Fibroblast of pulmonary artery (primary cell): Measurements from ENCODE around the gene GPC5.
"Not testable (repeated sequence)": the region's sequence is repeated elsewhere in the genome, so short reads cannot be mapped to it uniquely, and the experiment has no call there.

Experiments used
- DNase-seq: peaks from one replicate; pipeline ENCODE4 v3.0.0-alpha.2; 2010; ENCODE audit warnings: low read depth
- H3K4me3 ChIP-seq: replicated peaks from 2 replicates; pipeline ENCODE4 v1.5.1; 2011; ENCODE audit warnings: low read depth, mild to moderate bottlenecking, control low read depth, low read length, moderate library complexity
- TF ChIP-seq, protein P1 (sequence below): IDR thresholded peaks from 2 replicates; pipeline ENCODE4 v1.5.1; 2011; ENCODE audit warnings: mild to moderate bottlenecking, control low read depth, low read length, inconsistent platforms; ENCODE audit errors: missing control alignments

The GPC5 gene

GRCh38 chr13:91767651-91768050 is 369.2 kb downstream of the GPC5 start:
- TF ChIP-seq, protein P1, sequence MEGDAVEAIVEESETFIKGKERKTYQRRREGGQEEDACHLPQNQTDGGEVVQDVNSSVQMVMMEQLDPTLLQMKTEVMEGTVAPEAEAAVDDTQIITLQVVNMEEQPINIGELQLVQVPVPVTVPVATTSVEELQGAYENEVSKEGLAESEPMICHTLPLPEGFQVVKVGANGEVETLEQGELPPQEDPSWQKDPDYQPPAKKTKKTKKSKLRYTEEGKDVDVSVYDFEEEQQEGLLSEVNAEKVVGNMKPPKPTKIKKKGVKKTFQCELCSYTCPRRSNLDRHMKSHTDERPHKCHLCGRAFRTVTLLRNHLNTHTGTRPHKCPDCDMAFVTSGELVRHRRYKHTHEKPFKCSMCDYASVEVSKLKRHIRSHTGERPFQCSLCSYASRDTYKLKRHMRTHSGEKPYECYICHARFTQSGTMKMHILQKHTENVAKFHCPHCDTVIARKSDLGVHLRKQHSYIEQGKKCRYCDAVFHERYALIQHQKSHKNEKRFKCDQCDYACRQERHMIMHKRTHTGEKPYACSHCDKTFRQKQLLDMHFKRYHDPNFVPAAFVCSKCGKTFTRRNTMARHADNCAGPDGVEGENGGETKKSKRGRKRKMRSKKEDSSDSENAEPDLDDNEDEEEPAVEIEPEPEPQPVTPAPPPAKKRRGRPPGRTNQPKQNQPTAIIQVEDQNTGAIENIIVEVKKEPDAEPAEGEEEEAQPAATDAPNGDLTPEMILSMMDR, result no peak
- H3K4me3 ChIP-seq, result no peak overlapping the region
- no peak for DNase-seq

- DNase-seq, result no peak
- TF ChIP-seq, protein P1, result no peak
- no peak overlapping the region for H3K4me3 ChIP-seq
Measured at GRCh38 chr13:91768746-91769145, 370.3 kb downstream of the GPC5 start.

DNA sequence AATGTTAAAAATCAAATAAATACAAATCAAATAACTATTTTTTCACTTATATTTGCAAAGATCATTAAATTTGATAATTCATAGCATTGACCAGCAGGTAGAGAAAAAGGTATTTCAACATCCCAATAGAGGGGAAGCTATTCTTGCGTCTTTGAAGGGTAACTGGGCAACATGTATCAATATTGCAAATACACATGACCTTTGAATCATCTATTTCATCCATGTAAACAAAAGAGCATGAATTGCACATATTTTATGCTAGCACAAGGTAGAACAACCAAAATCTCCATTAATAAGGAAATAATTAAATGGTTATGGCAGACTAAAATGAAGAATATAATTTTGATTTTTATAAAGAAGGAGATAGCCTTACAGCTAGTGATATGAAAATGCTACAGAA is 372.8 kb downstream of the GPC5 start:
- DNase-seq, result no peak
- TF ChIP-seq, protein P1, result no peak
- H3K4me3 ChIP-seq, result no peak overlapping the region

DNA sequence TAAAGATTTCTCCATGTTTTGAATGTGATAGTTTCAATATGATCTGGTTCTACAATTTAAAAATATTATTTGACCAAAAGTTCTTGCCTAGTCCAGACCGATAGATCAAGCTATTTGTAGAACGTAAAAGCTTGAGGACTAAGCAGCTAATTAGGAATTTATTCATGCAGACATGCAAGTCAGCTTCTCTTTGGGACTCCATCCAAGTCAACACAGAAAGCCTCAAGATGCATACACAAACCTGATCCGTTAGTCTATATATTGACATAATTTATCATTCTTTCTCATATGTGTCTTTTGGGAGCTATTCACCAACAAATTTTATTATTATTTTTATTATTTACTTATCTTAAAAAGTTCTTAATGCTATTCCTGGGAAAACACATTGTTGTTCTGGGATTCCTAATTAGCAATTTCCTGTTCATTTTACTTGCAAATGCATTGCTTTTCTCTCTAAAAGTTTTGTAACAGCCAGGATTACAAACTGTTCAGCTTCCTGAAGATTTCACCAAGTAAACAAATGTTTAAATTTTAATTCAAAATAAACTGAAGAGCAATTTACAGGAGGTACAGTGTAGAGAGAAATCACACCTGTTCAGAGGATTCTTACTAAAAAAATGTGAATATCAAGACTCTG is 375.3 kb downstream of the GPC5 start:
- TF ChIP-seq, protein P1, result no peak
- no peak overlapping the region for H3K4me3 ChIP-seq
- DNase-seq, result no peak

GRCh38 chr13:91774397-91774796 is 376.0 kb downstream of the GPC5 start:
- DNase-seq, result no peak
- TF ChIP-seq, protein P1, result no peak
- H3K4me3 ChIP-seq, result no peak overlapping the region

DNA sequence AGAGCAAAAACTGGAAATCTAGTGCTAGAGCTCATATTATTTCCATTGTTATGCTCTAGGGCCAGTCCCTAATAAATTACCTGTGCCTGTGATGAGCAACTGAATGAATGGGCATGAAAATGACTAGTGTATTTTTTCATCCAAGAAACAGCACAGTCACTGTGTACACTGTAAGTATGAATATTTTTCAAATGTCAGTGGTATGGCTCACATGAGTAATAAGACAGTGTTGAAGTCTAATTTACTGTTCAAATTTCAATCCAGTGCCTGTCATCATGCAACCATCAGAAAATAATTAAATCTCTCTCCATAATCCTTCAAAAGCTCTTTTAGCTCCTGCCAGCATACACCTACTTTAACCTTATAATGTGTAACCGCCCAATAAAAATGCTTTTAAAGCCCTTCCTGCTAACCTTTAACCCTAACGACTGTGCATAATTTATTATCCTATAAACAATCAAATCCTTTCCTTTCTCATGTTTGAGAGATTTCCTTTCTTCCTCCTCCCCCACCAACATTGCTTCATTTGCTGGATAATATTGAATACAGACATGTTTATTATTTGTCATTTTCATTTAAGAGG is 378.3 kb downstream of the GPC5 start:
- H3K4me3 ChIP-seq, result no peak overlapping the region
- TF ChIP-seq, protein P1, result no peak
- DNase-seq, result no peak

- TF ChIP-seq, protein P1, result no peak
- DNase-seq, result no peak
- no peak overlapping the region for H3K4me3 ChIP-seq
Measured at GRCh38 chr13:91778123-91778522, 379.7 kb downstream of the GPC5 start.

- not testable (repeated sequence) for H3K4me3 ChIP-seq, DNase-seq
Measured at GRCh38 chr13:91781982-91782691, 383.7 kb downstream of the GPC5 start.
